Suprapubic skin (tissue), 4 donors: ENCODE data around the gene MED31. TPM values are rescaled to one million over a fixed set of nuclear protein-coding genes. Genes with fewer than 3 reads are reported as not detected.

Experiments used
- DNase-seq, 2 donors: peaks; one replicate each; pipeline ENCODE4 v3.0.0-alpha.2; 2019; ENCODE audit warnings: low spot score in 2 of 2
- H3K27ac ChIP-seq: fragments of 200-600 bp; sonication (generic); one replicate; pipeline ENCODE4 v1.5.1; 2019
- H3K27me3 ChIP-seq: fragments of 200-600 bp; sonication (generic); one replicate; pipeline ENCODE4 v1.5.1; 2019
- H3K36me3 ChIP-seq: fragments of 200-600 bp; sonication (generic); one replicate; pipeline ENCODE4 v1.5.1; 2019
- H3K4me1 ChIP-seq: fragments of 200-600 bp; sonication (generic); one replicate; pipeline ENCODE4 v1.5.1; 2019
- H3K4me3 ChIP-seq: fragments of 200-600 bp; sonication (generic); one replicate; pipeline ENCODE4 v1.5.1; 2019; ENCODE audit warnings: mild to moderate bottlenecking
- H3K9me3 ChIP-seq: fragments of 200-600 bp; sonication (generic); one replicate; pipeline ENCODE4 v1.5.1; 2019
- EP300 ChIP-seq: sonication (generic); formaldehyde crosslinking; IDR thresholded peaks from one replicate; pipeline ENCODE4 v1.6.1; 2017; ENCODE audit warnings: antibody characterized with exemption
- POLR2A ChIP-seq, 2 donors: fragments of 450-650 bp; IDR thresholded peaks; one replicate each; pipeline ENCODE4 v1.6.1; 2017; ENCODE audit warnings: antibody characterized with exemption in 2 of 2, mild to moderate bottlenecking in 2 of 2, moderate library complexity in 2 of 2
- POLR2AphosphoS5 ChIP-seq, 3 donors: sonication (generic); formaldehyde crosslinking; IDR thresholded peaks; one replicate each; pipeline ENCODE4 v1.6.1; 2017; ENCODE audit warnings: antibody characterized with exemption in 3 of 3
- WGBS: methylation state at CpG from one replicate; pipeline ENCODE4 v1.1.5; 2018; 5-methylcytosine and 5-hydroxymethylcytosine counted together
- total RNA-seq, 4 donors: library from RNA; depleted of rRNA; stranded (reverse); fragments of >200 nt; gene quantifications; one replicate each; pipeline ENCODE4 v1.1.0, GENCODE V29; 2016
- TF ChIP-seq, protein P1 (sequence below), 2 donors: fragments of 200-600 bp in 1 of 2; fragments of 450-650 bp in 1 of 2; sonication (generic) in 1 of 2; IDR thresholded peaks; one replicate each; pipeline ENCODE4 v1.5.1; 2016 to 2019; ENCODE audit warnings: antibody characterized with exemption in 2 of 2, mild to moderate bottlenecking in 1 of 2, moderate library complexity in 1 of 2

The MED31 gene
- total RNA-seq, 4 donors from 2014 or later, result 9.3 to 19.2 (median 12.9) TPM

DNA sequence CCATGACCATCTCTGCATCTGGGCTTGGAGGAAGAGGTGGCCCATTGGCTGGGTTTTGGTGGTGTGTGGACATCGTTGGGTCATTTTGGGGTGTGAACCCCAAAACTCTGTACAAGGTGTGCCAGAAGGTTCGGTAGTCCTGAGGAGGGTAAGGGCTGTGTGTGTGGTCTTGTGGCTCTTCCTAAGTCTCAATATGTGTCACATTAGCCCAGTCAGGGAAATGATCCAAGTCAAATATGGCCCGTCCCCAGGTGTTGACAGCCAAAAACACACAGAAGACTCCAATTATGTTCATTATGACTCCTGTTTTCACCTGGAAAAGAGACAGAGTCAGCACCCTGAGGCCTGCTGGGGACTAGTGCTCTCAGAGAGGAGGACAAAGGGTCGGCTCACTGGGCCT lies 34.6 kb upstream of the MED31 start:
- WGBS, result 93% methylated on average over 3 of the region's 4 CpGs
- no peak for TF ChIP-seq EP300
- TF ChIP-seq, protein P1, sequence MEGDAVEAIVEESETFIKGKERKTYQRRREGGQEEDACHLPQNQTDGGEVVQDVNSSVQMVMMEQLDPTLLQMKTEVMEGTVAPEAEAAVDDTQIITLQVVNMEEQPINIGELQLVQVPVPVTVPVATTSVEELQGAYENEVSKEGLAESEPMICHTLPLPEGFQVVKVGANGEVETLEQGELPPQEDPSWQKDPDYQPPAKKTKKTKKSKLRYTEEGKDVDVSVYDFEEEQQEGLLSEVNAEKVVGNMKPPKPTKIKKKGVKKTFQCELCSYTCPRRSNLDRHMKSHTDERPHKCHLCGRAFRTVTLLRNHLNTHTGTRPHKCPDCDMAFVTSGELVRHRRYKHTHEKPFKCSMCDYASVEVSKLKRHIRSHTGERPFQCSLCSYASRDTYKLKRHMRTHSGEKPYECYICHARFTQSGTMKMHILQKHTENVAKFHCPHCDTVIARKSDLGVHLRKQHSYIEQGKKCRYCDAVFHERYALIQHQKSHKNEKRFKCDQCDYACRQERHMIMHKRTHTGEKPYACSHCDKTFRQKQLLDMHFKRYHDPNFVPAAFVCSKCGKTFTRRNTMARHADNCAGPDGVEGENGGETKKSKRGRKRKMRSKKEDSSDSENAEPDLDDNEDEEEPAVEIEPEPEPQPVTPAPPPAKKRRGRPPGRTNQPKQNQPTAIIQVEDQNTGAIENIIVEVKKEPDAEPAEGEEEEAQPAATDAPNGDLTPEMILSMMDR (IDR thresholded peaks at IDR 0.05), result no peak
- no peak for TF ChIP-seq POLR2AphosphoS5 (IDR thresholded peaks at IDR 0.05)
- TF ChIP-seq POLR2A (IDR thresholded peaks at IDR 0.05), result no peak
- H3K27ac ChIP-seq, result no peak overlapping the region
- peaks cover 15% of the 10 kb centered on the region for H3K27me3 ChIP-seq
- H3K4me3 ChIP-seq, result no peak overlapping the region
- no peaks in the 10 kb centered on the region for H3K4me1 ChIP-seq
- no peaks in the 10 kb centered on the region for H3K9me3 ChIP-seq
- no peak for DNase-seq
- H3K36me3 ChIP-seq, result no peaks in the 10 kb centered on the region

DNA sequence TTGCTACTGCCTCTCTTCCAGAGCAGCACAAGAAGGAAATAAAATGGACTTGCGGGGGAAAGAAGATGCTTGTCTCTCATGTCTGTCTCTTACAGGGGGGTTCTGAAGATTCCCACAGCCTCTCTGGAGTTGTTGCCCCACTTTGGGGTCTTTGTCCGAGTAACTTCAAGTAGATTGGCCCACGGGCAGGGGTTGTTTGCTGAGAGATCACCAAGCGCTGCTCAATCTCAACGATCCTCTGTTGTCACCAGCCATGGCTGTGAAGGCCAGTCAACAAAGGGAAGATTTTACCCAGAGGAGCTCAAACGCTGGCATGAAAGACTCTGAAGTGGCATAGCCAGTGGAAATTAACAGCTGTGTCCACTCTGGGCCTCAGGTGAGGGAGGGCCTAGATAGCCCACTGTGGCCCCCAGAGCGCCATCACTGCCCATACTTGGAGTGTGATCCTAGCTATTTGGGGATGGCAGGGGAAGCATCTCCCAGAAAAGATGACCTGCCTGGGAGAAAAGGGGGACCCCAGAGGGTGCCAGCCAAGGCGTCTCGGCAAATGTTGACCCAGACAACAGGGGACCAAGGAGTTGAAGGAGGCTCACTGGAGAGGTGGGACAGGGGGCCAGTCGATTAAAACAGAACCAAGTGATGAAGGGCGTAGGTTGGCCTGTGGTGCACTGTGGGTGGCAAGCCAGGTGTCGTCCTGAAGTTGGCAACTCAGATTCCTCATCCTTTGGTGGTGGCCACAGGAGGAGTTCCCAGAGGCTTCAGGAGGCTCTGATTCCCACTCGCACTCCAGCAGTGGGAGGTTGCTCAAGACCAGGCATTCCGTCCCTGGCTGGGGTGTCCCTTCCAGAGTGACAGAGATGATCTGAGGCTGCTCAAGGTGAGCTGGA lies 33.7 kb upstream of the MED31 start:
- no peak for DNase-seq
- Histone ChIP-seq H3K4me3 (no peak overlapping the region), H3K9me3 (no peaks in the 10 kb centered on the region), H3K36me3 (no peaks in the 10 kb centered on the region), H3K4me1 (no peaks in the 10 kb centered on the region), H3K27me3 (peaks cover 15% of the 10 kb centered on the region), H3K27ac (no peak overlapping the region)
- 82% methylated on average over 14 of the region's 14 CpGs for WGBS
- TF ChIP-seq POLR2AphosphoS5 (IDR thresholded peaks at IDR 0.05) (no peak), POLR2A (IDR thresholded peaks at IDR 0.05) (no peak), EP300 (no peak)
- TF ChIP-seq, protein P1 (IDR thresholded peaks at IDR 0.05), result no peak

DNA sequence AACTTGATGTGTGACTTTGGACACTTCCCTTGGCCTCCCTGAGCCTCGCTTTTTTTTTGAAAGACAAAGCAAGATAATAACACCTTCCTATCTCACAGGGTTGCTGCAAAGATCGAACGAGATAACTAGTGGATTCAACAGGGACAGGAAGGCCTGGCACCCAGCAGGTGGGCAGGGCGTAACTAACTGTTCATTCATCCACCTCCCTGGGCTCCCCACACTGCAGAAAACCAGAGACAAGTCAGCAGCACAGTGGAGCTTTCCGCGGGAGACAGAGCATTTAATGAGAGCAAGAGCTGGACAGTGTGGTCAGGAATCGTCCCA lies 33.0 kb upstream of the MED31 start:
- DNase-seq, result no peak
- no peak overlapping the region for H3K27ac ChIP-seq
- 83% methylated on average over 7 of the region's 7 CpGs for WGBS
- TF ChIP-seq POLR2A (IDR thresholded peaks at IDR 0.05), result no peak
- H3K36me3 ChIP-seq, result no peaks in the 10 kb centered on the region
- H3K27me3 ChIP-seq, result peaks cover 21% of the 10 kb centered on the region
- no peaks in the 10 kb centered on the region for H3K9me3 ChIP-seq
- H3K4me1 ChIP-seq, result no peaks in the 10 kb centered on the region
- no peak overlapping the region for H3K4me3 ChIP-seq

DNA sequence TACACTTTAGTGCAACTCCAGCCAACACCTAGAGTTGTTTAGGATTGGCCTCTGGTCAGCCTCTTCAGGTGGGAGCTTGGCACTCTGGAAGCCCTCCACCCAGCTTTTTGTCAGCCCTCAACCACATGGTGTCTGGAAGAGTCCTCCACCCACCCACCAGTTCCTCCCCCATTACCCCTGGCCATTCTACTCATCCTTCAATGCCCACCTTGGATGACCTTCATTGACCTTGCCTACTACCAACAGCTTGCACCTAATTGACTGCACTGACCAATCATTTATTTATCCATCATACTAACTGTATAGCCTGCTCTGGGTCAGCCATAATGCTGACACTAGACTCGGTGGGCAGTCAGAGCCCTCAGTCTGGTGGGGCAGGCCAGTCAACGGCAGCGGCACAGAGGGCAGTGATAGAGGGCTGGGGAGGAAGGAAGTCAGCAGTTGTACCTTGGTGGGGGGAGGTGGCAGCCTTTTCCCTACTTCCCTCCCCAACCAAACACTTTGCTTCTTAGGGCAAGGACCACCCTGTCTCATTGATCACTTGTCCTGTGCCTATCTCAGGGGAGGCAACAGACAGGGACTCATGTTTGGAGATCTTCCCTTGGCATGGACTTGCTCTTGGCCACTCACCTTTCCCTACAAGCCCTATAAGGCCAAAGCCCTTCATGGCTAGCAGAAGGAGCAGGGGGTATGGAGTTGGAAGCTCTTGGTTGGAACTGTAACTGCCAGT lies 32.5 kb upstream of the MED31 start:
- no peak for DNase-seq
- 93% methylated on average over 3 of the region's 3 CpGs for WGBS

DNA sequence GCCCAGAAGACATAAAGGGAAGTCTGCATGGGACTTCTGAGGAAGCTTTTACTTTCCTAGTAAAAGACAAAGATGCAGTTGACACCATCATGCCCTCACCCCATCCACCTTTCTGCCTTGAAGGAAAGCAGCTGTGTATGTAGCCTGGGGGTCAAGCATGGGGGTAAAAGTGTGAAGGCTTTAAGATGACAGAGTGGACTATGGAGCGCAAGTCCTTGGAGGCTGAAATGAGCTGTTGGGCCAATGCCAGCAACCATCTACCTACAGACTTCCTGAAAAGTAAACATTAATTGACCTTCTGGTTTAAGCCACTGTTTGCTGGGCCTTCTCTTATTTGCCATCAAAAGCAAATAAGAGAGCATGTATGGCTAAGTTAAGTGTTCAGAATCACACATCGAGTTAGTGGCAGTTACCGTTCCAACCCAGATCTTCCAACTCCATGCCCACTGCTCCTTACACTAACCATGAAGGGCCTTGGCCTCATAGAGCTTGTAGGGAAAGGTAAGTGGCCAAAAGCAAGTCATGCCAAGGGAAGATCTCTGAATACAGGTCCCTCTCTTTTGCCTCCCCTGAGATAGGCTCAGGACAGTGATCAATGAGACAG lies 31.8 kb upstream of the MED31 start:
- no peaks in the 10 kb centered on the region for H3K36me3 ChIP-seq
- no peak for DNase-seq
- H3K27ac ChIP-seq, result no peak overlapping the region
- no peak overlapping the region for H3K4me3 ChIP-seq
- no peaks in the 10 kb centered on the region for H3K9me3 ChIP-seq
- WGBS, result 98% methylated on average over 3 of the region's 3 CpGs
- H3K27me3 ChIP-seq, result peaks cover 30% of the 10 kb centered on the region
- no peaks in the 10 kb centered on the region for H3K4me1 ChIP-seq
- no peak for TF ChIP-seq EP300
- no peak for TF ChIP-seq POLR2AphosphoS5 (IDR thresholded peaks at IDR 0.05)
- TF ChIP-seq POLR2A (IDR thresholded peaks at IDR 0.05), result no peak
- TF ChIP-seq, protein P1 (IDR thresholded peaks at IDR 0.05), result no peak

More for the DNA sequence above, 32.5 kb upstream of the MED31 start:
- Histone ChIP-seq H3K4me1 (no peaks in the 10 kb centered on the region), H3K27ac (no peak overlapping the region), H3K9me3 (no peaks in the 10 kb centered on the region), H3K4me3 (no peak overlapping the region), H3K27me3 (peaks cover 24% of the 10 kb centered on the region), H3K36me3 (no peaks in the 10 kb centered on the region)
- TF ChIP-seq POLR2A (IDR thresholded peaks at IDR 0.05), result no peak
- no peak for TF ChIP-seq POLR2AphosphoS5 (IDR thresholded peaks at IDR 0.05)

DNA sequence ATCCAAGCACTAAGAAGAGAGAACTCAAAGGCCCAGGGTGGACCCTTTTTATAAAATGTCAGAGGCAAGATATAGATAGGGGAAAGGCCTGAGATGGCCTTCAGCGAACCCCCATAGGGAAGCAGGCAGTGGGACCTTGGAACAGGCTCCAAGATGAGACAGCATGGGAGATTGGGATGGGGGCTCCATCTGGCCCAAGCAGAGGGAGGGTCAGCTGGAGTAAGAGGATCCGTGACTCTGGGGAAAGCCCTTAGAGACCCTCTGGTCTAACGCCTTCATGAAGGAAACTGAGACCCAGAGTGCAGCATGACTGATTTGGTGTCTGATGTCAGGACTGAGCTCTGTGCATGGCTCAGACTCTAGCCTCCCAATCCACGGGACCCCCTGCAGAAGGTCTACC lies 30.9 kb upstream of the MED31 start:
- DNase-seq, result no peak
- TF ChIP-seq EP300 (no peak), POLR2AphosphoS5 (IDR thresholded peaks at IDR 0.05) (no peak), POLR2A (IDR thresholded peaks at IDR 0.05) (no peak)
- TF ChIP-seq, protein P1 (IDR thresholded peaks at IDR 0.05), result no peak
- 88% methylated on average over 4 of the region's 4 CpGs for WGBS
- Histone ChIP-seq H3K4me1 (no peaks in the 10 kb centered on the region), H3K27me3 (peaks cover 36% of the 10 kb centered on the region), H3K9me3 (no peaks in the 10 kb centered on the region), H3K4me3 (no peak overlapping the region), H3K36me3 (no peaks in the 10 kb centered on the region), H3K27ac (no peak overlapping the region)
